IMR-90 (cell line): ENCODE results near the gene ATP2A3. TPM values are rescaled to one million over a fixed set of nuclear protein-coding genes. Genes with fewer than 3 reads are reported as not detected.

ENCODE experiments used
- ATAC-seq: fragments of 200-7000 bp; cut with Tn5 transposase; 2 replicates; pipeline ENCODE4 v1.9.1; 2020; ENCODE audit warnings: low read depth, mild to moderate bottlenecking, moderate library complexity
- BruUV-seq: library from RNA; stranded (reverse); fragments of 400-500 nt; replicated peaks from 2 replicates; lab custom pipeline; 2021; lab: Mats Ljungman, UMichigan
- CTCF ChIA-PET: fragments of 300-600 bp; formaldehyde crosslinking; extraction: SDS; loops from one replicate; lab custom pipeline; 2021; ENCODE audit warnings: antibody characterized with exemption; lab: Yijun Ruan, JAX
- POLR2A ChIA-PET: fragments of 300-600 bp; sonication (Branson Sonifier 250); formaldehyde crosslinking; loops from one replicate; lab custom pipeline; 2022; ENCODE audit warnings: antibody characterized with exemption; ENCODE audit not compliant: unreplicated experiment; lab: Charles Lee
- DNase-seq: peaks from one replicate; pipeline ENCODE4 v3.0.0; 2013
- H2AFZ ChIP-seq: replicated peaks from 2 replicates; pipeline ENCODE3; 2013; ENCODE audit warnings: low read length, mild to moderate bottlenecking; ENCODE audit not compliant: poor library complexity
- H2AK5ac ChIP-seq: 2 replicates; pipeline ENCODE4 v1.6.1; 2013; ENCODE audit warnings: low read depth, low read length, inconsistent platforms
- H2AK9ac ChIP-seq: replicated peaks from 2 replicates; pipeline ENCODE3; 2013; ENCODE audit warnings: mild to moderate bottlenecking, low read depth, low read length, moderate library complexity; ENCODE audit not compliant: poor library complexity
- H2BK120ac ChIP-seq: 2 replicates; pipeline ENCODE4 v1.6.1; 2013; ENCODE audit warnings: low read depth, low read length, inconsistent platforms
- H2BK15ac ChIP-seq: 3 replicates; pipeline ENCODE4 v1.6.1; 2013; ENCODE audit warnings: low read depth, low read length, inconsistent platforms
- H2BK20ac ChIP-seq: 2 replicates; pipeline ENCODE4 v1.6.1; 2013; ENCODE audit warnings: low read depth, mild to moderate bottlenecking, inconsistent platforms, low read length, moderate library complexity
- H2BK5ac ChIP-seq: 2 replicates; pipeline ENCODE4 v1.6.1; 2013; ENCODE audit warnings: mild to moderate bottlenecking, low read depth, low read length, inconsistent platforms; ENCODE audit not compliant: poor library complexity, severe bottlenecking
- H3K14ac ChIP-seq: replicated peaks from 2 replicates; pipeline ENCODE4 v1.6.1; 2013; ENCODE audit warnings: low read depth, low read length, inconsistent platforms
- H3K18ac ChIP-seq: 2 replicates; pipeline ENCODE4 v1.6.1; 2013; ENCODE audit warnings: low read depth, low read length, control low read depth
- H3K23ac ChIP-seq: 2 replicates; pipeline ENCODE4 v1.6.1; 2013; ENCODE audit warnings: low read depth, low read length, inconsistent platforms
- H3K27ac ChIP-seq: 2 replicates; pipeline ENCODE4 v1.5.1; 2013; ENCODE audit warnings: mild to moderate bottlenecking, control low read depth, low read length; ENCODE audit not compliant: insufficient read depth
- H3K27me3 ChIP-seq: 2 replicates; pipeline ENCODE4 v1.6.1; 2013; ENCODE audit warnings: low read length; ENCODE audit not compliant: control insufficient read depth, insufficient read depth
- H3K36me3 ChIP-seq: 2 replicates; pipeline ENCODE4 v1.6.1; 2013; ENCODE audit warnings: low read length, mixed read lengths; ENCODE audit not compliant: control insufficient read depth, insufficient read depth
- H3K4ac ChIP-seq: 2 replicates; pipeline ENCODE4 v1.6.1; 2013; ENCODE audit warnings: low read depth, low read length, inconsistent platforms
- H3K4me1 ChIP-seq: 2 replicates; pipeline ENCODE4 v1.6.1; 2013; ENCODE audit warnings: low read length, mixed read lengths; ENCODE audit not compliant: control insufficient read depth, insufficient read depth
- H3K4me2 ChIP-seq: 2 replicates; pipeline ENCODE4 v1.6.1; 2013; ENCODE audit warnings: low read depth, mild to moderate bottlenecking, control low read depth, low read length, moderate library complexity
- H3K4me3 ChIP-seq: 2 replicates; pipeline ENCODE4 v1.5.1; 2013; ENCODE audit warnings: low read depth, mild to moderate bottlenecking, control low read depth, low read length, moderate library complexity; ENCODE audit not compliant: insufficient read depth
- H3K56ac ChIP-seq: 2 replicates; pipeline ENCODE4 v1.6.1; 2013; ENCODE audit warnings: low read length, inconsistent platforms; ENCODE audit not compliant: insufficient read depth; ENCODE audit errors: extremely low read depth
- H3K79me1 ChIP-seq, 2 experiments: 2 replicates each; pipeline ENCODE4 v1.6.1; 2013; ENCODE audit warnings: low read length in 2 of 2, inconsistent platforms in 1 of 2, low read depth in 1 of 2
- H3K9ac ChIP-seq: 2 replicates; pipeline ENCODE4 v1.6.1; 2013; ENCODE audit warnings: low read depth, low read length, control low read depth
- H3K9me1 ChIP-seq: 2 replicates; pipeline ENCODE4 v1.6.1; 2013; ENCODE audit warnings: low read length, inconsistent platforms; ENCODE audit not compliant: insufficient read depth
- H3K9me3 ChIP-seq: 2 replicates; pipeline ENCODE4 v1.6.1; 2013; ENCODE audit warnings: low read length; ENCODE audit not compliant: control insufficient read depth, insufficient read depth
- H4K20me1 ChIP-seq: 2 replicates; pipeline ENCODE4 v1.6.1; 2013; ENCODE audit warnings: low read length, inconsistent platforms; ENCODE audit not compliant: insufficient read depth
- H4K5ac ChIP-seq: 2 replicates; pipeline ENCODE4 v1.6.1; 2013; ENCODE audit warnings: mild to moderate bottlenecking, low read depth, low read length, control low read depth
- H4K8ac ChIP-seq, 2 experiments: 2 replicates each; pipeline ENCODE4 v1.6.1; 2013; ENCODE audit warnings: low read depth in 2 of 2, low read length in 2 of 2, control low read depth in 1 of 2, inconsistent platforms in 1 of 2
- H4K91ac ChIP-seq: 2 replicates; pipeline ENCODE4 v1.6.1; 2013; ENCODE audit warnings: low read depth, low read length, inconsistent platforms; ENCODE audit not compliant: insufficient read depth
- BHLHE40 ChIP-seq: fragments of 150-350 bp; IDR thresholded peaks from 2 replicates; pipeline ENCODE4 v1.6.1; 2016; ENCODE audit warnings: mild to moderate bottlenecking, low read depth, low read length
- CEBPB ChIP-seq: IDR thresholded peaks from 2 replicates; pipeline ENCODE4 v1.6.1; 2012; ENCODE audit warnings: low read depth, low read length, improper control_type of control experiment
- CHD1 ChIP-seq: IDR thresholded peaks from 2 replicates; pipeline ENCODE4 v1.6.1; 2012; ENCODE audit warnings: low read depth, low read length, improper control_type of control experiment
- CTCF ChIP-seq: conservative IDR thresholded peaks from 2 replicates; pipeline ENCODE4 v1.5.1; 2012; ENCODE audit warnings: mild to moderate bottlenecking, low read depth, low read length, improper control_type of control experiment
- ELK1 ChIP-seq: fragments of 150-350 bp; IDR thresholded peaks from 2 replicates; pipeline ENCODE4 v1.6.1; 2016; ENCODE audit warnings: low read depth, mild to moderate bottlenecking, low read length, moderate library complexity, borderline replicate concordance
- FOS ChIP-seq: fragments of 150-350 bp; IDR thresholded peaks from 2 replicates; pipeline ENCODE4 v1.6.1; 2016; ENCODE audit warnings: low read depth, low read length
- MAFK ChIP-seq: IDR thresholded peaks from 2 replicates; pipeline ENCODE4 v1.6.1; 2012; ENCODE audit warnings: low read depth, low read length, improper control_type of control experiment
- MAZ ChIP-seq: IDR thresholded peaks from 2 replicates; pipeline ENCODE4 v1.6.1; 2012; ENCODE audit warnings: low read depth, mild to moderate bottlenecking, low read length, improper control_type of control experiment, moderate library complexity, borderline replicate concordance
- MXI1 ChIP-seq: IDR thresholded peaks from 2 replicates; pipeline ENCODE4 v1.6.1; 2012; ENCODE audit warnings: low read depth, mild to moderate bottlenecking, low read length, moderate library complexity, borderline replicate concordance
- NFE2L2 ChIP-seq: fragments of 150-350 bp; IDR thresholded peaks from 2 replicates; pipeline ENCODE4 v1.6.1; 2016; ENCODE audit warnings: low read depth, mild to moderate bottlenecking, low read length
- POLR2A ChIP-seq: IDR thresholded peaks from 2 replicates; pipeline ENCODE4 v1.6.1; 2012; ENCODE audit warnings: mild to moderate bottlenecking, low read depth, low read length
- RAD21 ChIP-seq: IDR thresholded peaks from 2 replicates; pipeline ENCODE4 v1.6.1; 2012; ENCODE audit warnings: low read length, improper control_type of control experiment
- RCOR1 ChIP-seq: IDR thresholded peaks from 2 replicates; pipeline ENCODE4 v1.6.1; 2012; ENCODE audit warnings: mild to moderate bottlenecking, low read length, improper control_type of control experiment; ENCODE audit not compliant: insufficient replicate concordance
- RFX5 ChIP-seq: IDR thresholded peaks from 2 replicates; pipeline ENCODE4 v1.8.0; 2012; ENCODE audit warnings: low read depth, mild to moderate bottlenecking, low read length, moderate library complexity
- SMC3 ChIP-seq: fragments of 150-350 bp; IDR thresholded peaks from 2 replicates; pipeline ENCODE4 v1.6.1; 2016; ENCODE audit warnings: low read depth, mild to moderate bottlenecking, antibody characterized with exemption, low read length, moderate library complexity
- USF2 ChIP-seq: fragments of 150-350 bp; IDR thresholded peaks from 2 replicates; pipeline ENCODE4 v1.6.1; 2017; ENCODE audit warnings: mild to moderate bottlenecking, antibody characterized with exemption, low read length, low read depth
- WGBS, 2 experiments: methylation state at CpG; one replicate each; pipeline versions ENCODE4 v1.1.5 to v1.1.7; 2013; ENCODE audit warnings: missing lambda C conversion rate in 2 of 2; ENCODE audit not compliant: insufficient read length in 1 of 2; ENCODE audit errors: extremely low coverage in 2 of 2; 5-methylcytosine and 5-hydroxymethylcytosine counted together
- dilution Hi-C: fragments of 300-500 bp; cut with HindIII; formaldehyde crosslinking; loops from one replicate; pipeline ENCODE4 v1.14.3; 2018; ENCODE audit warnings: low sequenced_read_pairs; ENCODE audit not compliant: unreplicated experiment
- in situ Hi-C: fragments of 300-500 bp; cut with MboI; formaldehyde crosslinking; loops from 3 replicates; pipeline ENCODE4 v1.14.3; 2019; ENCODE audit warnings: low sequenced_read_pairs, inconsistent platforms, mixed read lengths
- intact Hi-C: fragments of 100-400 bp; cut with micrococcal nuclease; formaldehyde crosslinking; loops from 2 replicates; pipeline ENCODE4 v1.10.0; 2022
- polyA plus RNA-seq, 3 experiments: library from polyadenylated mRNA; depleted of rRNA; stranded (reverse); fragments of >200 nt; gene quantifications; 2 replicates each; pipeline ENCODE4 v1.2.3, GENCODE V29; 2012; ENCODE audit warnings: low replicate concordance in 1 of 3
- total RNA-seq: library from RNA; depleted of rRNA; stranded (reverse); fragments of >200 nt; gene quantifications from 2 replicates; pipeline ENCODE4 v1.2.3, GENCODE V29; 2012

ATP2A3 gene
- total and polyA plus RNA-seq, 2 of the 4 experiments (the other 2 are of a cell fraction), result 0.18 to 0.63 TPM

- in situ Hi-C loops, result no loop called here
- no peak overlapping the region for H2BK5ac ChIP-seq
Observed at GRCh38 chr17:3877220-3877619, 87.0 kb downstream of the ATP2A3 start.

More at GRCh38 chr17:3877220-3877619, 87.0 kb downstream of the ATP2A3 start:
- no peak overlapping the region for H3K56ac ChIP-seq
- 0 out of 2 replicates have a peak, but pooled peaks cover 4% of the 10 kb centered on the region for H3K9me1 ChIP-seq
- H3K27ac ChIP-seq, result no peak overlapping the region
- no peak overlapping the region for H2BK15ac ChIP-seq
- whole genome bisulfite sequencing, 2 experiments, result 80% methylated on average over 1 of the region's 8 CpGs; no CpG with 5 or more reads in 1 of the 2 experiments
- no peak overlapping the region for H3K9ac ChIP-seq
- H4K20me1 ChIP-seq, result no peaks in the 10 kb centered on the region
- no peak overlapping the region for H2BK120ac ChIP-seq
- no peak overlapping the region for H4K5ac ChIP-seq
- H4K91ac ChIP-seq, result no peak overlapping the region
- no peak overlapping the region for H4K8ac ChIP-seq
- intact Hi-C loops (no loop called here), dilution Hi-C loops (no loop called here)
- no peak overlapping the region for H2AFZ ChIP-seq
- H2AK9ac ChIP-seq, result no peak overlapping the region
- no peak overlapping the region for H2AK5ac ChIP-seq
- H3K36me3 ChIP-seq, result peaks cover 21% of the 10 kb centered on the region
- no peak for TF ChIP-seq SMC3
- no peak for TF ChIP-seq BHLHE40
- no peak for TF ChIP-seq USF2
- no peak for TF ChIP-seq MAFK
- TF ChIP-seq NFE2L2, result no peak
- no peak for TF ChIP-seq RFX5
- no peak for TF ChIP-seq CTCF
- TF ChIP-seq RAD21, result no peak
- TF ChIP-seq MXI1, result no peak
- TF ChIP-seq CEBPB, result no peak
- TF ChIP-seq MAZ, result no peak
- no peak for TF ChIP-seq ELK1
- TF ChIP-seq CHD1, result no peak
- TF ChIP-seq RCOR1, result no peak
- no peak for TF ChIP-seq FOS
- no peak for TF ChIP-seq POLR2A
- H3K18ac ChIP-seq, result no peak overlapping the region
- H3K14ac ChIP-seq, result no peak overlapping the region
- ATAC-seq, result no peak
- H3K4me2 ChIP-seq, result no peak overlapping the region
- no peak overlapping the region for H3K23ac ChIP-seq
- no peaks in the 10 kb centered on the region for H3K27me3 ChIP-seq
- H3K79me1 ChIP-seq, result no peaks in the 10 kb centered on the region
- H3K4ac ChIP-seq, result no peak overlapping the region
- no peak overlapping the region for H3K4me3 ChIP-seq
- no TSS peak for BruUV-seq
- ChIA-PET POLR2A (no interaction called here), CTCF (interaction anchor here (1.0 to 1.3 kb wide), 3 partner anchors 14 to 37 kb away, joined by 3 to 4 read pairs (median 3); no protein-coding TSS in a partner anchor)
- peaks cover 5% of the 10 kb centered on the region; the same call in 1 of the 2 replicates for H3K4me1 ChIP-seq
- H2BK20ac ChIP-seq, result no peak overlapping the region
- DNase-seq, result no peak
- no peaks in the 10 kb centered on the region for H3K9me3 ChIP-seq
